Tibial artery (tissue), 4 donors: ENCODE data around the gene TUBB6.

ENCODE experiments used
- DNase-seq, 2 donors: peaks; one replicate each; pipeline ENCODE4 v3.0.0-alpha.2; 2019
- H3K27ac ChIP-seq, 2 donors: fragments of 200-600 bp; sonication (generic) in 1 of 2; 1 replicate in 1 of 2; 2 replicates in 1 of 2; pipeline ENCODE4 v1.5.1; 2018 to 2019; ENCODE audit warnings: mild to moderate bottlenecking in 1 of 2
- H3K27me3 ChIP-seq, 2 donors: fragments of 200-600 bp; sonication (generic) in 1 of 2; one replicate each; pipeline versions ENCODE4 v1.5.1 to v1.6.0; 2016 to 2019
- H3K36me3 ChIP-seq, 3 donors: fragments of 200-600 bp; sonication (generic) in 2 of 3; one replicate each; pipeline ENCODE4 v1.5.1; 2016 to 2019; ENCODE audit warnings: mild to moderate bottlenecking in 2 of 3
- H3K4me1 ChIP-seq, 4 donors: fragments of 200-600 bp; sonication (generic) in 2 of 4; 1 replicate in 3 of 4; 2 replicates in 1 of 4; pipeline ENCODE4 v1.5.1; 2016 to 2019
- H3K4me3 ChIP-seq, 2 donors: fragments of 200-600 bp; sonication (generic) in 1 of 2; 1 replicate in 1 of 2; 2 replicates in 1 of 2; pipeline ENCODE4 v1.5.1; 2018 to 2019; ENCODE audit warnings: mild to moderate bottlenecking in 2 of 2
- H3K9me3 ChIP-seq, 3 donors: fragments of 200-600 bp; sonication (generic) in 1 of 3; one replicate each; pipeline ENCODE4 v1.5.1; 2016 to 2019
- CTCF ChIP-seq, 2 experiments: fragments of 200-600 bp in 1 of 2; fragments of 450-650 bp in 1 of 2; IDR thresholded peaks; one replicate each; pipeline ENCODE4 v1.5.1; 2017 to 2019; ENCODE audit warnings: antibody characterized with exemption in 2 of 2, mild to moderate bottlenecking in 1 of 2, moderate library complexity in 1 of 2
- intact Hi-C: fragments of 100-400 bp; cut with DNase I; formaldehyde crosslinking; loops from one replicate; pipeline ENCODE4 v1.15.0; 2023; ENCODE audit warnings: low total_unique reads

TUBB6 gene

GRCh38 chr18:12336887-12337286, 28.8 kb downstream of the TUBB6 start:
- no peak overlapping the region for H3K27ac ChIP-seq
- no peak overlapping the region for H3K4me3 ChIP-seq
- H3K9me3 ChIP-seq: no peaks in the 10 kb centered on the region
- peaks cover 44 to 85% (median 77%) of the 10 kb centered on the region in 3 donors for H3K36me3 ChIP-seq
- H3K4me1 ChIP-seq: no peaks in the 10 kb centered on the region
- H3K27me3 ChIP-seq: no peaks in the 10 kb centered on the region
- DNase-seq: no peak
- intact Hi-C loops: no loop called here
- TF ChIP-seq CTCF (IDR thresholded peaks at IDR 0.05): no peak

GRCh38 chr18:12338382-12338781, 30.3 kb downstream of the TUBB6 start:
- H3K36me3 ChIP-seq: peaks cover 57 to 99% (median 91%) of the 10 kb centered on the region in 3 donors
- DNase-seq: no peak
- intact Hi-C loops: no loop called here

GRCh38 chr18:12340945-12341660, 33.1 kb downstream of the TUBB6 start:
- Histone ChIP-seq H3K9me3 (no peaks in the 10 kb centered on the region), H3K27ac (no peak overlapping the region), H3K36me3 (peaks cover 68 to 100% (median 89%) of the 10 kb centered on the region in 3 donors), H3K4me3 (no peak overlapping the region), H3K27me3 (no peaks in the 10 kb centered on the region), H3K4me1 (no peaks in the 10 kb centered on the region)
- TF ChIP-seq CTCF (IDR thresholded peaks at IDR 0.05): no peak
- intact Hi-C loops: no loop called here
- no peak for DNase-seq

More at GRCh38 chr18:12338382-12338781, 30.3 kb downstream of the TUBB6 start:
- Histone ChIP-seq H3K4me3 (no peak overlapping the region), H3K27me3 (no peaks in the 10 kb centered on the region), H3K27ac (no peak overlapping the region), H3K9me3 (no peaks in the 10 kb centered on the region), H3K4me1 (no peaks in the 10 kb centered on the region)
- no peak for TF ChIP-seq CTCF (IDR thresholded peaks at IDR 0.05)

GRCh38 chr18:12342661-12343060, 34.6 kb downstream of the TUBB6 start:
- DNase-seq: no peak

GRCh38 chr18:12345491-12346239, 37.6 kb downstream of the TUBB6 start:
- TF ChIP-seq CTCF (IDR thresholded peaks at IDR 0.05): no peak
- no peaks in the 10 kb centered on the region for H3K9me3 ChIP-seq
- no peak overlapping the region for H3K4me3 ChIP-seq
- no peak overlapping the region for H3K27ac ChIP-seq
- H3K4me1 ChIP-seq: no peaks in the 10 kb centered on the region
- H3K36me3 ChIP-seq: peaks cover 83 to 97% (median 88%) of the 10 kb centered on the region in 3 donors
- intact Hi-C loops: no loop called here
- no peak for DNase-seq
- no peaks in the 10 kb centered on the region for H3K27me3 ChIP-seq

More at GRCh38 chr18:12342661-12343060, 34.6 kb downstream of the TUBB6 start:
- intact Hi-C loops: no loop called here
- Histone ChIP-seq H3K4me3 (no peak overlapping the region), H3K27ac (no peak overlapping the region), H3K36me3 (peaks cover 71 to 100% (median 92%) of the 10 kb centered on the region in 3 donors), H3K9me3 (no peaks in the 10 kb centered on the region), H3K4me1 (no peaks in the 10 kb centered on the region), H3K27me3 (no peaks in the 10 kb centered on the region)
- TF ChIP-seq CTCF (IDR thresholded peaks at IDR 0.05): no peak
